Measurements from ENCODE around the gene FAIM. TPM values are rescaled to one million over a fixed set of nuclear protein-coding genes. Genes with fewer than 3 reads are reported as not detected.

FAIM gene
- total RNA-seq, 1 donor from 2014 or later, result 17.5 TPM

DNA sequence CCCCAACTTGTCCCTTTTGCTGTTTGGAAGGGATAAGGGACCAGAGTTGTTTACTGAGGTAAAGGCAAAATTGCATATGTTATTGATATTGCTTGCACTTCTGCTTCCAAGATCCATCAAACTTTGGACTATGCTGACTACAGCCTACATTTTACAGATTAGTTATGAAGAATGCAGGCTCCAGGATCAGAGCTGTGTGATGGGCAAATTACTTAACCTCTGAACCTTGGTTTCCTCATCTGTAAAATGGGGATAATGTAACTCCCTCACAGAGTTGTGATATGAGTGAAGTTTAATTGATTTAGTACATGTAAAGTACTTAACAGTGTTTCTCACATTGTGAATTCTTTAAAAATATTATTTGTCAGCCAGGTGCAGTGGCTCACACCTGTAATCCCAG is 15.9 kb downstream of the FAIM start:
- H3K4me3 ChIP-seq (ENCODE audit: low read depth, low read length), result no peak overlapping the region
- DNase-seq (ENCODE audit: low read depth), result no peak
- no peaks in the 10 kb centered on the region for H3K27me3 ChIP-seq (ENCODE audit: control insufficient read depth, insufficient read depth, low read length)
- TF ChIP-seq, protein P1, sequence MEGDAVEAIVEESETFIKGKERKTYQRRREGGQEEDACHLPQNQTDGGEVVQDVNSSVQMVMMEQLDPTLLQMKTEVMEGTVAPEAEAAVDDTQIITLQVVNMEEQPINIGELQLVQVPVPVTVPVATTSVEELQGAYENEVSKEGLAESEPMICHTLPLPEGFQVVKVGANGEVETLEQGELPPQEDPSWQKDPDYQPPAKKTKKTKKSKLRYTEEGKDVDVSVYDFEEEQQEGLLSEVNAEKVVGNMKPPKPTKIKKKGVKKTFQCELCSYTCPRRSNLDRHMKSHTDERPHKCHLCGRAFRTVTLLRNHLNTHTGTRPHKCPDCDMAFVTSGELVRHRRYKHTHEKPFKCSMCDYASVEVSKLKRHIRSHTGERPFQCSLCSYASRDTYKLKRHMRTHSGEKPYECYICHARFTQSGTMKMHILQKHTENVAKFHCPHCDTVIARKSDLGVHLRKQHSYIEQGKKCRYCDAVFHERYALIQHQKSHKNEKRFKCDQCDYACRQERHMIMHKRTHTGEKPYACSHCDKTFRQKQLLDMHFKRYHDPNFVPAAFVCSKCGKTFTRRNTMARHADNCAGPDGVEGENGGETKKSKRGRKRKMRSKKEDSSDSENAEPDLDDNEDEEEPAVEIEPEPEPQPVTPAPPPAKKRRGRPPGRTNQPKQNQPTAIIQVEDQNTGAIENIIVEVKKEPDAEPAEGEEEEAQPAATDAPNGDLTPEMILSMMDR (IDR thresholded peaks at IDR 0.05; ENCODE audit: insufficient read depth, low read length, poor library complexity, severe bottlenecking), result no peak
- H3K36me3 ChIP-seq (ENCODE audit: control insufficient read depth, insufficient read depth, low read length), result no peaks in the 10 kb centered on the region

DNA sequence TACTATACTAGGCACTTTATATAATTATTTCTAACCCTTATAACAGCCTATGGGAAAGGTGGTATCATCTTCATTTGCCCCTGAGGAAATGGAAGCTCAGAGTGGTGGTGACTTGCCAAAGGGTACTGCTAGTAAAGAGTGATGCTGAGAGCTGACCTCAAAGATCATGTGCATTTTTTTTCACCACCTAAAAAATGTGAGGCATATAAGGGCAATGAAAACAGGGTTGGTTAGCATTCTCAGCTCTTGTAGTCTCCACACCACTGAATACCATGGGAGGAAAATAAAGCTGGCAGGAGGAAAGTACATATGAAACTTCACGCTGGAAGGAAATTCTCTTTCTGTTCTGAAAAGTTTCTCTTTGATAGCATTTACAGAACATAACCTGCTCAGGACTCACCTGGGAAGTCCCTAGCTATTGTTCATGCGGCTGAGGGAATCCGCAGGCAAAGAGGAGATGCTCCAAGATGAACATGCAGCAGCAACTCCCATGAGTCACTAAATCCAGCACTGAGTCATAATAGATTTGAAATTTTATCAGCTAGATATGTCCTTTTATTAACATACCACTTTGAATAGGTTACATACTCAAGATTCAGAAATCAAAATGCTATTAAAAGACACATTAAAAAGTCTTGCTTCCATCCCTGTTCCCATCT is 17.3 kb downstream of the FAIM start:
- no peaks in the 10 kb centered on the region for H3K36me3 ChIP-seq (ENCODE audit: control insufficient read depth, insufficient read depth, low read length)
- no peak for DNase-seq (ENCODE audit: low read depth)
- TF ChIP-seq, protein P1 (IDR thresholded peaks at IDR 0.05; ENCODE audit: insufficient read depth, low read length, poor library complexity, severe bottlenecking), result no peak
- no peaks in the 10 kb centered on the region for H3K27me3 ChIP-seq (ENCODE audit: control insufficient read depth, insufficient read depth, low read length)
- H3K4me3 ChIP-seq (ENCODE audit: low read depth, low read length), result no peak overlapping the region

DNA sequence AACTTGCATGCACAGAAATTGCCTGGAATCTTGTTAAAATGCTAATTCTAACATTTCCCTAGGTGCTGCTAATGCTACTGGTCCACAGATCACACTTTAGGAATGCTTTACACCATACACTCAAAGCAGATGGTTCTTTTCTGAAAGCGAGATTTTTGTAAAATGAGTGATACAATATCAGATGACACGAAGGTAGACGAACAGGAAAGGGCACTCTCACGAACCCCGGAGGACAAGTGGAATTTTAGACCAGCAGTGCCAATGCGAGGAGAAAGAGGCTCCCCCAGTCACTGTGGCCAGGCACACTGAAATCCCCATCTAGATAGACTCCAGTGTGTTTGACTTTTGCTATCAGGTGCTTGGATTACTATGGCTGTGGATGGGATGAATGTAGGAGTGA is 21.0 kb downstream of the FAIM start:
- no peaks in the 10 kb centered on the region for H3K27me3 ChIP-seq (ENCODE audit: control insufficient read depth, insufficient read depth, low read length)
- TF ChIP-seq, protein P1 (IDR thresholded peaks at IDR 0.05; ENCODE audit: insufficient read depth, low read length, poor library complexity, severe bottlenecking), result no peak
- H3K36me3 ChIP-seq (ENCODE audit: control insufficient read depth, insufficient read depth, low read length), result no peaks in the 10 kb centered on the region
- no peak overlapping the region for H3K4me3 ChIP-seq (ENCODE audit: low read depth, low read length)
- DNase-seq (ENCODE audit: low read depth), result no peak

DNA sequence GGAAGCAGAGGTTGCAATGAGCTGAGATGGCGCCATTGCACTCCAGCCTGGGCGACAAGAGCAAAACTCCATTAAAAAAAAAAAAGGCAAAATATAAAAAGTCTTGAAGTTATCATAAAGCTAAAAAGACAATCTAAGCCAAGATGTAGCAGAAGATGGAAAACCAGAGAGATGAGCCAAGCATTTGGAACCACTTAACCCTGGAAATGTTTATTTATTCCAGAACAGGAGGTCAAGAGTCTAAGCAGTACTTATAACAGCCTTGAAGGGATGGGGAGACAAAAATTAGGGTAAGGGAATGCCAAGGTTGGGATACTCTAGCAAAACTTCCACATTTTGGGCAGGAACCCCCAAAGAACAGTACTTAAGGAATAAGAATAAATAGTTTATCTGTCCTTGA is 30.1 kb downstream of the FAIM start:
- DNase-seq (ENCODE audit: low read depth), result no peak
- no peaks in the 10 kb centered on the region for H3K27me3 ChIP-seq (ENCODE audit: control insufficient read depth, insufficient read depth, low read length)
- TF ChIP-seq, protein P1 (IDR thresholded peaks at IDR 0.05; ENCODE audit: insufficient read depth, low read length, poor library complexity, severe bottlenecking), result no peak
- no peaks in the 10 kb centered on the region for H3K36me3 ChIP-seq (ENCODE audit: control insufficient read depth, insufficient read depth, low read length)
- H3K4me3 ChIP-seq (ENCODE audit: low read depth, low read length), result no peak overlapping the region

DNA sequence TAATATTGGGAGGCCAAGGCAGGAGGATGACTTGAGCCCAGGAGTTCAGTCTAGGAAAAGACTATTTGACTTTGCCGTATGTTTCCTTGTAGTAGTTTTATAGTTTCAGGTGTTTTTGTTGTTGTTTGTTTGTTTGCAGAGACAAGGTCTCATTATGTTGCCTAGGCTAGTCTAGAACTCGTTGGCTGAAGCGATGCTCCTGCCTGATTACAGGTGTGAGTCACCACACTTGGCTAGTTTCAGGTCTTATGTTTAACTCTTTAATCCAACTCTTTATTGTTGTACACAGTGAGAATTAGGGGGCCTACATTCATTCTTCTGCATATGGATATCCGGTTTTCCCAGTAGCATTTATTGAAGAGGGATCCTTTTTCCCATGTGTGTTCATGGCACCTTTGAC is 32.0 kb downstream of the FAIM start:
- H3K4me3 ChIP-seq (ENCODE audit: low read depth, low read length), result no peak overlapping the region
- no peaks in the 10 kb centered on the region for H3K27me3 ChIP-seq (ENCODE audit: control insufficient read depth, insufficient read depth, low read length)
- TF ChIP-seq, protein P1 (IDR thresholded peaks at IDR 0.05; ENCODE audit: insufficient read depth, low read length, poor library complexity, severe bottlenecking), result no peak
- no peak for DNase-seq (ENCODE audit: low read depth)
- H3K36me3 ChIP-seq (ENCODE audit: control insufficient read depth, insufficient read depth, low read length), result no peaks in the 10 kb centered on the region
